DMS79 treated with DMSO at 0.1 percent for 48 hours (cell line): ENCODE measurements around the gene KNSTRN.

Experiments used
- DNase-seq: peaks from one replicate; lab custom pipeline; 2025; lab: John Stamatoyannopoulos, UW

Gene KNSTRN

DNA sequence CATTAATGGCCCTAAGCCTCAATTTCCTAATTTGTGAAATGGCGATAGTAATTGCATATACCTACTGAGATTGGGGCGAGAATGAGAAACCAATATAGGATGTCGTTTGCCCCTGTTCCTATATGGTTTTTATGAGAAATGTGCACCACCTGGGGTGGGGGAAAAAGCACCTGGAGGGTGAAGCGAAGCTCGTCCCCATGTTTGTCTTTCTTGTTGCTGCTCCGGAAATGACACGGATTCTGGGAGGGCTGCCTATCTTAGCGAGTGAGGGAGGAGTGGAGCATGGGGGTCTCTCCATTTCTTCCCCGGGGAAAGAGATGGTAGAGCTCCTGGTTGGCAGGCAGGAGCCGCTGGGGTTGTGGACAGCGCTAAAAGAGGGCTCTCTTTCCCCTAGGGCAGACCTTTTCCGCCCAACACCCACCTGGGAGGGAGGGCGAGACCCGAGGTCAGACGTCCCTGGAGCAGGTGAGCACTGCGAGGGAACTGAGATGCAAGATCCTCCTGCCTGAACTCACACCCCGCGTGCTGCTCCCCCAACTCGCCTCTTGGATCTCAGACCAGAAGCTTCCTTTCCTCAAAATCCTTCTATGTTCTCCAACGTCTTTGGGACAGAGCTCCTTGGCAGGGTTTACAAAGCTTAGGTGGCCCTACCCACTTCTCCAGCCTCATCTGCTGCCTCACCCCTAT, 52.6 kb downstream of the KNSTRN start:
- no peak for DNase-seq

- peak; percentile 3 for DNase-seq
These were observed 53.2 kb downstream of the KNSTRN start for GRCh38 chr15:40435710-40436089.

GRCh38 chr15:40436116-40436891, 53.8 kb downstream of the KNSTRN start:
- peak; percentile 20 for DNase-seq

- DNase-seq, result no peak
These were observed 54.6 kb downstream of the KNSTRN start for GRCh38 chr15:40436892-40437751.

DNA sequence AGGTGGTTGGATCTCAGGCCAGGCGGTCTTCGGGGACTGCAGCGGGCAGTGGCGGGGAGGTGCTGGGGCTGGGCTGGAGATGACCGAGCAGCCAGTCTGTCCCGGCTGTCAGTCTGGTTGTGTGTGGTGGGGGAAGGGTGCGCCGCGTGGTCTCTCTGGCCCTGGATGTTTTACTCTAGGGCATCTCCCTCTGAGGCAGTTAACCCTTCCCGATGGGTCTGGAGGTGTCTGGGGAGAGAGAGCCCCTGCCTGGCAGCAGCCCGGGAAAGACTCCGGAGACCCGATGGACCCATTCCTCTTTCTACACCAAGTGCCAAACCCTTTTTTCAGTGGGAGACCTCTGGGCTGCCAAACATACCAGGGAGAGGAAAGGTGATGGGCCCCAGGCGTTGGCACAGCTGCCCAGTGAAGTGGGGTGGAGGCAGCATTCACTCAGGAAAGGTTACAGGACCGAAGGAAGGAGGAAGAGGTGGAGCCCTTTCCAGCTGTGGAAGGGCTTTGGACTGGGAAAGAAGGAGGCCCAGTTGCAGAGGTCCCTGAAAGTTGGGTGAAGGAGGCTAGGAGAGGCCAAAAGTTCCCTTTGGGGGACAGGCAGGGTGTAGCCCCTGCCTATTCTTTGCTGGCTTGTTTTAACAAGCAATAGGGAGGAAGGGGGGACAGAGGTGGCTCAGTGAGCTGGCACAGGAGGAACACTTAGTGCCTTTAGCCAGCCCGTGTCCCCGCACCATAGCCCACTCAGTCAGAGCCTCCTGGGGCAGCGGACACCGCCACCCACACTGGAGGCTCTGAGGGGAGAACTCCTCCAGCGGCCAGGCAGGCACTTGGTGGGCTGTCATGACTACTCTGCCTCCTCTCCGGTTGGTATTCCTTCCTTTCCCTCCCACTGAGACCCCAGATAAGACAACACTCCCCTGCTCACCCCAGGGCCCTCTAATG, 55.5 kb downstream of the KNSTRN start:
- DNase-seq, result no peak

DNA sequence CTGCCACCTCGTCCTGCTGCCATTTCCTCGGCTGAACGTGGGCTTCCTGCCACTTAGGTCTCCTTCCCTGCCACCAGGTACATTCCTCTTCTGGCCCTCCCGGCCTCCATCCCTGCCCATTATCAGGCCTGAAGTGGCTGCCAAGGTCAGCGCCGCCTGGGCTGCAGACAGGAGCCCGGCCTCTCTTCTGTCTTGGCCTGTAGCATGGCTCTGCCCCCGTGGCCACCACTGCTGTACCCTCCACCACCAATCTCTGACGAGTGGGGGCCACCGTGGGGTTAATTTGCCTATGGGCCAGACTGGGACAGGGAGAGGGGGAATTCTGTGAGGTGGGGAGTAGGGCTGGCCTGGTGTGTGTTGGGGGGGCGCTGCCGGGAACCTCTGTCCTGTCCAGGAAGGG, 56.2 kb downstream of the KNSTRN start:
- no peak for DNase-seq

DNA sequence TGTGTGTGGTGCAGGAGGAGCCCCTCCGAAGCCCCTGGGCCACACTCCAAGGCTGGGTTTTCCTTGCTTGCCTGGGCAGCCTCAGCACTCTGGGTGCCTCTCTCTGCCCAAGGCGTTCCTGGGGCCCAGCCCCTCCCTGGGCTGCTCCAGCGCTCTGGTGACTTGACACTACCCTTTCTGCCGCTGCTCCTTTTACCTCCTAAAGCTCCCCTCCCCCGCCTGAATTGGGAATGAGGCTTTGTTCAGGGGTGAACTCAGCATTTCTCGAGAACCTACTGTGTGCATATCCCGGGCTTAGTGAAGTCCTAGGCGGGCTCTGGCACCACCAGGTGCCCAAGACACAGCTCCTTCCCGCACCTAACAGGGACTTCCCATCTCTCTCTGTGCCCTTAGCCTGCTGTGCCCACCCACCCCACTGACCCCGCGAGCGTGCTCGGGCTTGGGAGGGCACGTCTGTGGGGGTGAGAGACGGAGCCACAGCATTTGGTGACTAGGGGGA, 57.0 kb downstream of the KNSTRN start:
- peak; percentile 12 for DNase-seq

DNA sequence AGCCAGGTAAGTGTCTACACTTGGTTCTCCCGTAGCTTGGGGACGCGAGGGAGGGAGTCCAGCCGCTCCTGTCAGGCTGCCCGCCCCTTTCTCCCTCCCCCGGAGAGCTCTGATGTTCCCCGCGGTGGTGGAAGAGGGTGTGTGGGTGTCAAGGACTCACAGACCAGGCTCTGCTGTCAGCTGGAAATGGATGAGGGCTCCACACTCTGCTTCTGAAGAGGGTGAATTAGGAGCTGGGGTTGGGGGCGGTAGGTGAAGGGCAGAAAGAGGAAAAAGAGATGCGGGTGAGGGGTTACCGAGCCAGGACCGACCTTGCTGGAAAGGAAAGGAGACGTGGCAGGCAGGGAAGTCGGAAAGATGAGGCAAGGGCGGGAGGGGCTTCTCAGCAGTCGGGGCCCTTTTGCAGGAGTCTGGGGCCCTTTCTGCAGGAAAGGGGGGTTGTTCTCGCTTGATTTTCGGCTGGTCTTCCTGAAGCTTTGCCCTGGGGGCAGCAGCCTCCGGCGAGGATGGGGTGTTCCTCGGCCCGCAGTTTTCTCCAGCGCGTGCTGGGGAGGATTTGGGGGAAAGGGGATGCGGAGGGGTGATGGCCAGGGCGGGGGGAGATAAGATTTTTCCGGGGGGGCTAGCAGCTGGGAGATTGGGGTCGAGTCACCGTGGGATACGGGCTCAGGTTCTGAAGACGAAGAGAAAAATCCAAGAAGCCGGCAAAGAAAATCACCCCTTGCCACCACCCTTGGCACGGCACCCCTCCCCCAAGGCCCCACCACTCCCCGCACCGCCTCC, 57.6 kb downstream of the KNSTRN start:
- DNase-seq, result peak; percentile 41

DNA sequence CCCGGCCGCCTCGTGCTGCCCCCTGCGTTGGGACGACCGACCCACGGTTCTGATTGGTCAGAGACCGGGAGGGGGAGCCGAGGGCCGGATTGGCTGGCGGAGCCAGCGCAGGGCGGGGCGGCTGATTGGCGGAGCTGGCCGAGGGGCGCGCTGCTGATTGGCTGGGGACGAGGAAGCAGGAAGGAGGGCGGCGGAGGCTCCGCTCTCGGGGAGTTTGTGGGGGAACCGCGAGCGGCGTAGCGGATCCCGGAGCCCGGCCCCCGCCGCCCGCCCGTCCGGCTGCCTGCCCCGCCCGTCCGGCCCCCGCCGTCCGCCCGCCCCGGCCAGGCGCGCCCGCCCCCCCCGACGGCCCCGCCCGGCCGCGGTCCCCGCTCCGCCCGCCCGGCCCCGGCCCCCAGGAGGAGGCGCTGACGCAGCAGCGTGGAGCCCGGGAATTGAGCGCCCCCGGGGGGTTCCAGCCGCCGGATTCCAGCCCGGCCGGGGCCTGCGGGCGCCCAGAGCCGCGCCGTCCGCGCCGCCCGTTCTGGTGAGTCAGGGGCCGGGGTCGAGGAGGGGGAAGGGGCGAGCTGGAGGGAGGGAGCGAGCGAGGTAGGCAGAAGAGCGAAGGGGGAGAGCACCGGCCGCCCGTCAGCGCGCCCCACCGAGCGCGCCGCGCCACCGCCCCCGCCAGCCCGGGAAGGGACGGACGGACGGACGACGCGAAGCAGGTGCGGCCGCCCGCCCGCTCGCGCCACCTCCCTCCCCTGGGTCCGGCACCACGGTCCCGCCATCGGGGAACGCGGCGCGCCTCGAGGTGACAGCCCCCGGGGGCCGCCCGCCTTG, 58.4 kb downstream of the KNSTRN start, which contains the start of gene BAHD1:
TSS of gene BAHD1 (plus strand) at position 211 of the 822 bp plus-strand sequence. CDS start 17,512 bp downstream, outside the sequence.
- DNase-seq, result peak; percentile 71

DNA sequence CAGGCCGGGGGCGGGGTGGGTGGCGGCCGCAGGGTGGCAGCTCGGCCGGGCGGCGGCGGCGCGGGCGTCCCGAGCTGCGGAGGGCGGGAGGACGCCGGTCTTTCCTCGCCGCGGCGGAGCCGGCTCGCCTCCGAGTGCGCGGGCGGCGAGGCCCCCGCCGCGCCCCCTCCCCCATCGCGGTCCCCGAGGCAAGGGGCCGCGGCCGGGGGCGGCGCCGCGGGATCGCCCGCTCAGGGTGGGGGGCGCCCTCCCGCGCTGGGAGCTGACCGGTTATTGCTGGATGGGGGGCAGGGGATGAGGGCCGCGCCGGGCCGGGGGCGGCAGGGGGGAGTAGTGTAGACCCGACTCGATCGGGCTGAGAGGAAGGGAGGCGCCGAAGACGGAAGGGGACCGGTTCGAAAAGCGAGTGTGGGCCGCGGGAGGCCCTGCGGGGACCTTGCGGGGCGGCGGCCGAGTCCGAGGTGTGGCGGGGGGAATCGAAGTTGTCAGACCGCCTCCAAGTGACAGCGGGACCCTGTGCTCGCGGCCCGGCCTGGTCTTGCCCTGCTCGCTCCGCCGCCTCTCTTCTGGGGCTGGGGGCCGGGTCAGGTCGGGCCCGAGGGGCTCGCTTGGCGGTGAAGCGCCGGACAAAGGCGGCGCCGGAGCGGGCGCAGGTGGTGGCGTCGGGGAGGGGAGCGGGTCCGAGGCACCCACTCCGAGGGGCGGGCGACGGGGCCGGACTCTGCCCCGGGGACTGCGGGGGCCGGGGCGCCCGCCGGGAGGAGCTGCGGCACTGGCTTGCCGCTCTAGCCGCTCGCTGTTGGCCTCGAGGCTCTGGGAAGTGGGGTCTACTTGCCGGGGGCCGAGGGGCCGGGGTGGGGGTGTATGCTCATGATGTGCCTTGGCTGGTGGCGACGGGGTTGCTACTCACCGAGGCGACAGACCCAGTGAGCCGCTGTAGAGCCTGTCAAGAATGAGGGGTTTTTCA, 59.3 kb downstream of the KNSTRN start:
- no peak for DNase-seq

DNA sequence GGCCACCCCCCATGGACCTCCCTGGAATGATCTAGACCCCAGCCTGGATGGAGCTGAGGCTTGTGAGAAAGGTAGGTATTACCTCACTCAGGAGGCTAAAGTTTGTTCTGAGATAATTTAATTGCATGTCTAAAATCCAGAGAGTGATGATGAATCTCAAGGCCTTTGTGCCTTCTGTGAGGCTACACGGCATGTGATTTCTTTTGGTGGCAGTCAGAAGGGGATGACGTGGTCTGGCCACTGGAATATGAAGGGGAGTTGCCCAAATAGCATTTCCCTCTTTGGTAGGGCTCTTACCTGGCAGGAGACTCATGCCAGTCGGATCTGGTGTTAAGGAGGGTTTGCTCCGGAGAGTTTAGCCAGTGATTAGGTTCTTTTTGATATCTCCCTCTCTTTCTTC, 60.7 kb downstream of the KNSTRN start:
- no peak for DNase-seq

GRCh38 chr15:40443846-40444245, 61.3 kb downstream of the KNSTRN start:
- DNase-seq, result peak; percentile 3
